HG03066 (cell line): ENCODE measurements around the gene WRAP73.
"Not testable (repeated sequence)": the region's sequence is repeated elsewhere in the genome, so short reads cannot be mapped to it uniquely, and the experiment has no call there.

Source experiments
- ATAC-seq: cut with Tn5 transposase; IDR thresholded peaks from one replicate; pipeline ENCODE4 v1.9.1; 2021; ENCODE audit warnings: low read depth; ENCODE audit not compliant: unreplicated experiment

The WRAP73 gene

GRCh38 chr1:3632716-3633343 is 17.1 kb downstream of the WRAP73 start:
- ATAC-seq: no peak

GRCh38 chr1:3632298-3632697 is 17.6 kb downstream of the WRAP73 start:
- ATAC-seq: no peak

- no peak for ATAC-seq
Measured at GRCh38 chr1:3631320-3632260, 18.3 kb downstream of the WRAP73 start.

DNA sequence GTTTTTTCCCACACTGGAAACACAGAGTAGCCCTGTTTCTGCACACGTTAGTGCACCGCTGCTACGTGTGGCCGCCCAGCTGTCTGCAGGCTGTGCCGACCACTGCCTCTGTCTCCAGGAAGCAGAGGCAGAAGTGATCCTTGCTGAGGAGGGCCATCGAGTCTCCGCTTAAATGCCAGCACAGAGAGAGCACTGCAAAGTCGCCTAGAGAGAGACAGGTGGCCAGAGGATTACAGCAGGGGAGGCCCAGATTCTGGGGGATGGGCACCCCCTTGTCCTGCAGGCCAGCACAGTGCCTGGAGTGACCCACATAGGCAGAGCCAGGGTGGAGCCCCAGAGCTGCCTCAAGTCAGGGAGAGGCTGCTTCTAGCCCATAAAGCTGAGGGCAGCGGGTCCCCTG is 19.0 kb downstream of the WRAP73 start:
- no peak for ATAC-seq

GRCh38 chr1:3630161-3630611 is 19.7 kb downstream of the WRAP73 start:
- ATAC-seq: no peak

- ATAC-seq: no peak
Measured at GRCh38 chr1:3629561-3630160, 20.2 kb downstream of the WRAP73 start.

- ATAC-seq: no peak
Measured at GRCh38 chr1:3628445-3628844, 21.5 kb downstream of the WRAP73 start.

GRCh38 chr1:3627515-3628253 is 22.2 kb downstream of the WRAP73 start:
- no peak for ATAC-seq

DNA sequence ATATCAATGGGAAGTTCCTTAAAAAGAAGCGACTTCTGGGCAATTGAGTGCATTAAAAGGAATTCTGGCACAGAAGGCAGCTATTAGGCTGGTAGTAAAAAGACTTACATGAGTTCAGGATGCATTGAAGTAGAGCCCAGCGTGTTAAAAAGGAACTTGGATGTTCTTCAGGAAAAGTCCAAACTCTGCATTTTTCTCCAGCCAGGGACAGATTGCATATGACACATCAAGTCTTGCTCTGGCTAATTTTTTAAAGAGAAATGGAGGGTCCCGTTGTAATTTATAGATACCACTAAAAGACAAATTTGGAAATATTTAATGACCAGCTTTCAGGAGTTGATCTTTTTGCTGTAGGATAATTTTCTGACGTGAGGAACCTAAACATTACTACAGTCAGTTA is 23.9 kb downstream of the WRAP73 start:
- no peak for ATAC-seq

- peak; percentile 6 for ATAC-seq
Measured at GRCh38 chr1:3625151-3625907, 24.6 kb downstream of the WRAP73 start.

GRCh38 chr1:3624200-3625136 is 25.4 kb downstream of the WRAP73 start, which contains the start of gene TPRG1L:
TPRG1L (plus strand) TSS chr1:3625015; CDS start chr1:3625073, 58 bp downstream.
- peak; percentile 90 for ATAC-seq

GRCh38 chr1:3623441-3624199 is 26.3 kb downstream of the WRAP73 start:
- no peak for ATAC-seq

- not testable (repeated sequence) for ATAC-seq
Measured at GRCh38 chr1:3622102-3622501, 27.8 kb downstream of the WRAP73 start.

DNA sequence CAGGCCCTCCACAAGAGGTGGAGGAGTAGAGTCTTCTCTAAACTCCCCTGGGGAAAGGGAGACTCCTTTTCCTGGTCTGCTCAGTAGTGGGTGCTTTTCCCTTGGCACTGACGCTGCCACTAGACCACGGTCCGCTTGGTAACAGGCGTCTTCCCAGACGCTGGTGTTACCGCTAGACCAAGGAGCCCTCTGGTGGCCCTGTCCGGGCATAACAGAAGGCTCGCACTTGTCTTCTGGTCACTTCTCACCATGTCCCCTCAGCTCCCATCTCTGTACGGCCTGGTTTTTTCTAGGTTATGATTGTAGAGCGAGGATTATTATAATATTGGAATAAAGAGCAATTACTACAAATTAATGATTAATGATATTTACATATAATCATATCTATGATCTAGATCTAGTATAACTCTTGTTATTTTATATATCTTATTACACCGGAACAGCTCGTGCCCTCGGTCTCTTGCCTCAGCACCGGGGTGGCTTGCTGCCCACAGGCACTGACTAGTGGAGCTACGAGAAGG is 28.7 kb downstream of the WRAP73 start:
- ATAC-seq: not testable (repeated sequence)

DNA sequence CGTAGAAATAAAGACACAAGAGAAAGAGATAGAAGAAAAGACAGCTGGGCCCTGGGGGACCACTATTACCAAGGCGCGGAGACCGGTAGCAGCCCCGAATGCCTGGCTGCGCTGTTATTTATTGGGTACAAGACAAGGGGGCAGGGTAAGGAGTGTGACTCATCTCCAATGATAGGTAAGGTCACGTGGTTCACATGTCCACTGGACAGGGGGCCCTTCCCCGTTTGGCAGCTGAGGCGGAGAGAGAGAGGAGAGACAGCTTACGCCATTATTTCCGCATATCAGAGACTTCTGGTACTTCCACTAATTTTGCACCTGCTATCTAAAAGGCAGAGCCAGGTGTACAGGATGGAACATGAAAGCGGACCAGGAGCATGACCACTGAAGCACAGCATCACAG is 29.2 kb downstream of the WRAP73 start:
- ATAC-seq: no peak

DNA sequence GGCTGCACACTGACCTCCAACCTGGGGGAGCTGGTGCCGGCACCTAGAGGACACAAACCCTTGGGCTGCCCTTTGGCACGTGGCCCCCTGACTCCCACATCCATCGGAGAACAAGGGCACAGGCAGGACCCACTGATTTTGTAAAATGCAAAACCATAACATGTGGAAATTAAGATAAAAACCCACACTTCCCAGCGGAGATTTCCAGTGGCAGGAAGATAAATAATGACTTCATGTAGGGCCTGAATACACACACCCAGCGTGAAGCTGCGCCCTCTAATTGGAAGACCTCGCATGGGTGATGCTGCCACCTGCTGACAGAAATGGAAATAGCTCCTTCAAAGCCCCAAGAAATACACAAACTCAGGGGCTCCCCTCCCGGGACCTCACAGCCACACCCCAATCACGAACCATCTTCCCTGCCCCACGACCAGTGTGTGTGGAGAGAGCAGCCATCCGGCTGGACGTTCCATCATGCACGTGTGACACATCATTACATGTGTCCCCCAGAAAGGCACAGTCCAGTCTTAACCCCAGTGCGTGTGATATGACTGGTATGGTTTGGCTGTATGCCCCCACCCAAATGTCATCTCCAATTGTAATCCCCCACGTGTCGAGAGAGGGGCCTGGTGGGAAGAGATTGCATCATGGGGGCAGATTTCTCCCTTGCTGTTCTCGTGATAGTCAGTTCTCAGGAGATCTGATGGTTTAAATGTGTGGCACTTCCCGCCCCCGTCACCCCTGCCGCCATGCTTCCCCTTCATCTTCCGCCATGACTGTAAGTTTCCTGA is 30.8 kb downstream of the WRAP73 start:
- no peak for ATAC-seq

DNA sequence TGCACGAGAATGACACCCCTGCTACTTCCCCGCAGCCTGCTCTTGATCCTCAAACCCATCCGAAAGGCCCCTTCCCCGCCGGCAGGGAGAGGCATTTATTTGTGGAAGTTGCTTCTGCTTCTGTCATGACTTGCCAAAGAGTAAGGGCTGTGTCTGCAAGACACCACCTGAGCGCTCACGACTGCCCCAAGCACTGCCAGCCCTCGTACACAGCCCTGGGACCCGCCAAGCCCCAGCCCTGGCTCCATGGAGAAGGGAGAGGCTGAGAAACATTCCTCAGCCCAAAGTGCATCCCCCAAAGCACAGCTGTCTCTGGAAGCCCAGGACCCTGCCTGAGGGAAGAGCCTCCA is 31.4 kb downstream of the WRAP73 start:
- no peak for ATAC-seq
